PC-3 (cell line): Measurements from ENCODE around the gene SCGB2A2. TPM values are rescaled to one million over a fixed set of nuclear protein-coding genes. Genes with fewer than 3 reads are reported as not detected.
A peak's percentile ranks its signal among the peaks of the same experiment; 100 is the strongest.

Source experiments
- ATAC-seq: fragments of 200-7000 bp; cut with Tn5 transposase; 2 replicates; pipeline ENCODE4 v1.9.1; 2020; ENCODE audit warnings: mild to moderate bottlenecking, moderate library complexity
- BruUV-seq: library from RNA; stranded (reverse); fragments of 400-500 nt; replicated peaks from 2 replicates; lab custom pipeline; 2021; lab: Mats Ljungman, UMichigan
- CTCF ChIA-PET: fragments of 300-600 bp; sonication (Branson Sonifier 250); formaldehyde crosslinking; loops from one replicate; lab custom pipeline; 2022; ENCODE audit warnings: antibody characterized with exemption; lab: Charles Lee
- POLR2A ChIA-PET: fragments of 300-600 bp; sonication (Branson Sonifier 250); formaldehyde crosslinking; loops from one replicate; lab custom pipeline; 2022; ENCODE audit warnings: antibody characterized with exemption; ENCODE audit not compliant: unreplicated experiment; lab: Charles Lee
- DNase-seq: peaks from one replicate; pipeline ENCODE4 v3.0.0-alpha.2; 2015
- H2AFZ ChIP-seq: fragments of 300-600 bp; sonication (generic); 2 replicates; pipeline ENCODE4 v1.6.0; 2016; ENCODE audit warnings: antibody characterized with exemption, low read length
- H3F3A ChIP-seq: fragments of 300-600 bp; sonication (generic); one replicate; pipeline ENCODE4 v1.6.0; 2017; ENCODE audit warnings: antibody characterized with exemption, low read length, control low read depth, mild to moderate bottlenecking; ENCODE audit not compliant: unreplicated experiment
- H3K27ac ChIP-seq: fragments of 300-600 bp; sonication (generic); 2 replicates; pipeline ENCODE4 v1.5.1; 2016; ENCODE audit warnings: mild to moderate bottlenecking, low read length
- H3K27me3 ChIP-seq: fragments of 300-600 bp; sonication (generic); 2 replicates; pipeline ENCODE4 v1.6.1; 2016; ENCODE audit warnings: low read length, mixed read lengths
- H3K36me3 ChIP-seq: fragments of 300-600 bp; sonication (generic); 2 replicates; pipeline ENCODE4 v1.6.1; 2016; ENCODE audit warnings: low read depth, mixed run types, low read length, mixed read lengths
- H3K4me1 ChIP-seq: fragments of 300-600 bp; sonication (generic); 2 replicates; pipeline ENCODE4 v1.5.1; 2016; ENCODE audit warnings: low read length; ENCODE audit not compliant: insufficient read depth
- H3K4me2 ChIP-seq: fragments of 300-600 bp; sonication (generic); 2 replicates; pipeline ENCODE4 v1.6.0; 2016; ENCODE audit warnings: low read length
- H3K4me3 ChIP-seq: fragments of 300-600 bp; sonication (generic); 2 replicates; pipeline ENCODE4 v1.5.1; 2016; ENCODE audit warnings: mild to moderate bottlenecking, low read length, mixed read lengths
- H3K79me2 ChIP-seq: fragments of 300-600 bp; sonication (generic); 2 replicates; pipeline ENCODE4 v1.6.1; 2017; ENCODE audit warnings: low read length, mixed read lengths
- H3K9ac ChIP-seq: fragments of 300-600 bp; sonication (generic); 2 replicates; pipeline ENCODE4 v1.6.0; 2016; ENCODE audit warnings: mild to moderate bottlenecking, low read length
- H3K9me2 ChIP-seq: fragments of 300-600 bp; sonication (generic); replicated peaks from 2 replicates; pipeline ENCODE4 v1.6.1; 2016; ENCODE audit warnings: mixed run types, low read length, mixed read lengths
- H3K9me3 ChIP-seq: fragments of 300-600 bp; sonication (generic); 2 replicates; pipeline ENCODE4 v1.6.1; 2016; ENCODE audit warnings: low read length, mixed read lengths
- H4K20me1 ChIP-seq: fragments of 300-600 bp; sonication (generic); 2 replicates; pipeline ENCODE4 v1.6.1; 2016; ENCODE audit warnings: low read length, mixed read lengths
- EZH2 ChIP-seq: fragments of 300-600 bp; sonication (generic); IDR thresholded peaks from one replicate; pipeline ENCODE4 v1.6.1; 2017; ENCODE audit warnings: antibody characterized with exemption, mild to moderate bottlenecking, low read length; ENCODE audit not compliant: unreplicated experiment
- EZH2phosphoT487 ChIP-seq: fragments of 300-600 bp; sonication (generic); IDR thresholded peaks from 2 replicates; pipeline ENCODE4 v1.6.1; 2018; ENCODE audit warnings: mild to moderate bottlenecking, antibody characterized with exemption, low read length, borderline replicate concordance
- intact Hi-C: fragments of 100-400 bp; cut with micrococcal nuclease; formaldehyde crosslinking; loops from 2 replicates; pipeline ENCODE4 v1.9.0; 2023
- total RNA-seq: library from RNA; depleted of rRNA; stranded (reverse); fragments of >200 nt; gene quantifications from 2 replicates; pipeline ENCODE4 v1.2.3, GENCODE V29; 2014
- TF ChIP-seq, protein P1 (sequence below): fragments of 300-600 bp; sonication (generic); conservative IDR thresholded peaks from 2 replicates; pipeline ENCODE4 v1.5.1; 2017; ENCODE audit warnings: antibody characterized with exemption, low read depth, mild to moderate bottlenecking, low read length

Gene SCGB2A2
- total RNA-seq, 1 experiment from 2014 or later: not detected

DNA sequence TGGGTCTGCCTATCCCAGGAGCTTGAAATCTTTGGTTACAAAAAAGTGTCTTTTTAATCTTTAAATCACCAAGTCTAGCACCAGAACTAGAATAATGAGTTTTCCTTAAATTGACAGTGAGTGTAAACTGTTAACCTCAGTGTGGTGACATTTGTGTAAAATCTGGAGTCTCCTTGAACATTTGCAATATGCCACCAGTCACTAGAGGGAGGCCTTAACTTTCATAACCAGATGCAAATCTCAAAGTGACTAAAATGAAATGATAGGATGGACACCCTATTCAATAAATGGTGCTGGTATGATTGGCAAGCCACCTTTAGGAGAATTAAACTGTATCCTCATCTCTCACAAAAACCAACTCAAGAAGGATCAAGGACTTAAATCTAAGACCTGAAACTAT lies 36.2 kb upstream of the SCGB2A2 start:
- peaks cover 37% of the 10 kb centered on the region for H3K27me3 ChIP-seq
- DNase-seq: peak; percentile 37
- H2AFZ ChIP-seq: no peak overlapping the region
- TF ChIP-seq, protein P1, sequence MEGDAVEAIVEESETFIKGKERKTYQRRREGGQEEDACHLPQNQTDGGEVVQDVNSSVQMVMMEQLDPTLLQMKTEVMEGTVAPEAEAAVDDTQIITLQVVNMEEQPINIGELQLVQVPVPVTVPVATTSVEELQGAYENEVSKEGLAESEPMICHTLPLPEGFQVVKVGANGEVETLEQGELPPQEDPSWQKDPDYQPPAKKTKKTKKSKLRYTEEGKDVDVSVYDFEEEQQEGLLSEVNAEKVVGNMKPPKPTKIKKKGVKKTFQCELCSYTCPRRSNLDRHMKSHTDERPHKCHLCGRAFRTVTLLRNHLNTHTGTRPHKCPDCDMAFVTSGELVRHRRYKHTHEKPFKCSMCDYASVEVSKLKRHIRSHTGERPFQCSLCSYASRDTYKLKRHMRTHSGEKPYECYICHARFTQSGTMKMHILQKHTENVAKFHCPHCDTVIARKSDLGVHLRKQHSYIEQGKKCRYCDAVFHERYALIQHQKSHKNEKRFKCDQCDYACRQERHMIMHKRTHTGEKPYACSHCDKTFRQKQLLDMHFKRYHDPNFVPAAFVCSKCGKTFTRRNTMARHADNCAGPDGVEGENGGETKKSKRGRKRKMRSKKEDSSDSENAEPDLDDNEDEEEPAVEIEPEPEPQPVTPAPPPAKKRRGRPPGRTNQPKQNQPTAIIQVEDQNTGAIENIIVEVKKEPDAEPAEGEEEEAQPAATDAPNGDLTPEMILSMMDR: peak; percentile 54
- TF ChIP-seq EZH2phosphoT487 (no peak), EZH2 (no peak)
- H3K9ac ChIP-seq: no peak overlapping the region
- no peak overlapping the region for H3K4me3 ChIP-seq
- no TSS peak for BruUV-seq
- no peaks in the 10 kb centered on the region for H3K36me3 ChIP-seq
- no peak overlapping the region for H3K4me2 ChIP-seq
- no peaks in the 10 kb centered on the region for H3K4me1 ChIP-seq
- no peaks in the 10 kb centered on the region for H3K9me2 ChIP-seq
- no peaks in the 10 kb centered on the region for H3F3A ChIP-seq
- POLR2A ChIA-PET: no interaction called here
- H3K79me2 ChIP-seq: no peaks in the 10 kb centered on the region
- H3K9me3 ChIP-seq: no peaks in the 10 kb centered on the region
- no peaks in the 10 kb centered on the region for H4K20me1 ChIP-seq
- peak; percentile 37; the same call in 1 of the 2 replicates for ATAC-seq
- intact Hi-C loops: loop anchor here (1.0 kb wide), 1 partner anchor 78 kb away; no protein-coding TSS in a partner anchor
- CTCF ChIA-PET: no interaction called here
- H3K27ac ChIP-seq: no peak overlapping the region

DNA sequence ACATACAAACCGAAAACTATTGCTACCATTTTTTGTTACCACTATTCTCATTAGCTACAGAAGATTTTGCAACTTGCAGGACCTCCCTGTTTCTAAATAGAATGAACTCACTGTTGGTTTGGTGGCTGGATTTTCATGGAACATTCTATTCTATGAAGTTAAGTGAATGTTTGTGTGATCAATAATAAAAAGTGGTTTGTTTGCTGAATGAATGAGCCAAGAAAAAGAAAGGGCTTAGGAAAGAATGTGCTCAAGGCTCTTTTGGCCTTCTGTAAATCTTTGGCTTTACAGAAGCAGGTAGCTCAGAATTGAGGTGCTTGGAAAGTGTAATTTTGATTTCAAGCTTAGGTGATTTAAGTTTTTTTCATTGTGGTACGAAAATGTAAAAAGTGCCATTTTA lies 33.8 kb upstream of the SCGB2A2 start:
- peaks cover 45% of the 10 kb centered on the region for H3K27me3 ChIP-seq
- H2AFZ ChIP-seq: no peak overlapping the region
- no peak overlapping the region for H3K4me3 ChIP-seq
- no peak overlapping the region for H3K4me2 ChIP-seq
- no peaks in the 10 kb centered on the region for H3K4me1 ChIP-seq
- intact Hi-C loops: no loop called here
- H3K36me3 ChIP-seq: no peaks in the 10 kb centered on the region
- DNase-seq: no peak
- H3F3A ChIP-seq: no peaks in the 10 kb centered on the region
- no peaks in the 10 kb centered on the region for H4K20me1 ChIP-seq
- TF ChIP-seq EZH2: no peak
- no peak for TF ChIP-seq EZH2phosphoT487
- TF ChIP-seq, protein P1: no peak
- H3K79me2 ChIP-seq: no peaks in the 10 kb centered on the region
- no peak overlapping the region for H3K9ac ChIP-seq
- no peaks in the 10 kb centered on the region for H3K9me3 ChIP-seq
- H3K9me2 ChIP-seq: no peaks in the 10 kb centered on the region
- POLR2A ChIA-PET: interaction anchor here (0.6 kb wide), 1 partner anchor 806 kb away, joined by 3 read pairs; no protein-coding TSS in a partner anchor
- BruUV-seq: no TSS peak
- ATAC-seq: no peak
- CTCF ChIA-PET: no interaction called here
- no peak overlapping the region for H3K27ac ChIP-seq

DNA sequence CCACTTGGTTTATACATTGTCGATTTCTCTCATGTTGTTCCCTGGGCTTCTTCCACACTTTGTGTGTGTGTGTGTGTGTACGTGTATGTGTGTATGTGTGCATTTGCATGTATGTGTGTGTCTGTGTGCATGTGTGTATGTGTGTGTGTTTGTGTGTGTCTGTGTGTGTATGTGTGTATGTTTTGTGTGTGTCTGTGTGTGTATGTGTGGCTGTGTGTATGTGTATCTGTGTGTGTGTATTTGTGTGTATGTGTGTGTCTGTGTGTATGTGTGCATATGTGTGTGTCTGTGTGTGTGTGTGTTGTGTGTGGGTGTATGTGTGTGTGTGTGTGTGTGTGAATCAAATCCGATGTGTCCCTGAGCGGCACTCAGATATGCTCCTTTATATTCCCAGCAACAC lies 32.5 kb upstream of the SCGB2A2 start:
- Histone ChIP-seq H3K27me3 (peaks cover 33% of the 10 kb centered on the region), H3K9me2 (no peaks in the 10 kb centered on the region)
- intact Hi-C loops: no loop called here

More for the DNA sequence above, 32.5 kb upstream of the SCGB2A2 start:
- POLR2A ChIA-PET: no interaction called here
- CTCF ChIA-PET: no interaction called here
- Histone ChIP-seq H3K79me2 (no peaks in the 10 kb centered on the region), H3K4me1 (peaks cover 10% of the 10 kb centered on the region), H3K4me2 (no peak overlapping the region), H3K9ac (no peak overlapping the region), H3K36me3 (no peaks in the 10 kb centered on the region), H3K4me3 (no peak overlapping the region), H3F3A (no peaks in the 10 kb centered on the region), H3K9me3 (no peaks in the 10 kb centered on the region), H4K20me1 (no peaks in the 10 kb centered on the region), H2AFZ (no peak overlapping the region), H3K27ac (no peak overlapping the region)
- DNase-seq: no peak
- no peak for ATAC-seq
- TF ChIP-seq, protein P1: no peak
- no peak for TF ChIP-seq EZH2phosphoT487
- TF ChIP-seq EZH2: no peak
- no TSS peak for BruUV-seq
